ENCODE data around the gene PHF14.

The PHF14 gene

GRCh38 chr7:11208883-11209465 lies 235.3 kb downstream of the PHF14 start:
- H3K4me1 Mint-ChIP-seq: no peaks in the 10 kb centered on the region
- no peak overlapping the region for H3K4me3 Mint-ChIP-seq
- H3K27ac Mint-ChIP-seq: no peak overlapping the region
- no peaks in the 10 kb centered on the region for H3K36me3 Mint-ChIP-seq
- CTCF ChIA-PET: interaction anchor here (0.6 to 0.9 kb wide), 2 partner anchors 320 to 506 kb away, joined by 3 to 4 read pairs; no protein-coding TSS in a partner anchor
- no peaks in the 10 kb centered on the region for H3K27me3 Mint-ChIP-seq
- DNase-seq: no peak
- H3K9me3 Mint-ChIP-seq: no peaks in the 10 kb centered on the region

- Mint-ChIP-seq H3K27me3 (no peaks in the 10 kb centered on the region), H3K27ac (no peak overlapping the region), H3K4me3 (no peak overlapping the region), H3K9me3 (no peaks in the 10 kb centered on the region), H3K4me1 (no peaks in the 10 kb centered on the region), H3K36me3 (no peaks in the 10 kb centered on the region)
- CTCF ChIA-PET: no interaction called here
- no peak for DNase-seq
Observed at GRCh38 chr7:11210374-11210773, 236.7 kb downstream of the PHF14 start.

GRCh38 chr7:11212080-11212711 lies 238.5 kb downstream of the PHF14 start:
- H3K27me3 Mint-ChIP-seq: no peaks in the 10 kb centered on the region
- no peaks in the 10 kb centered on the region for H3K36me3 Mint-ChIP-seq
- H3K4me1 Mint-ChIP-seq: no peaks in the 10 kb centered on the region

DNA sequence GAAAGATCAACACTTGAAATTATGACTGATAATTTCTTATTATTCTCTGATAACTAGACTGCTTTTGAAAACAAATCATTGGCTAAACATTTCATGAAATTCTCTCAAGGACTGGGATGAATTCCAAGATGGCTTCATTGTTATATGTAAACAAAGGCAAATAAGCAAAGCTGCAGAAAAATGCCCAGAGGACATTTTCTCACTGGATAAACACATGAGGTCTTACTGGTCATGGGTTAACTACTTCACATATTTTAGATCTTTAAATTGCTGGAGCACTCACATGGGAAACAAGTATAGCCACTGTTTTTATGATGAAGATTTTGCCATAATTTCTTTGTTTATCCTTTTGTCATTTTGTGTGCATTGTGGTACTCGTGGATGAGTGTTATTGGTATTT lies 239.1 kb downstream of the PHF14 start:
- DNase-seq: no peak
- no peaks in the 10 kb centered on the region for H3K27me3 Mint-ChIP-seq

More at GRCh38 chr7:11212080-11212711, 238.5 kb downstream of the PHF14 start:
- peak; percentile 62 for DNase-seq
- CTCF ChIA-PET: interaction anchor here (0.6 to 2.0 kb wide), 11 partner anchors 14 to 523 kb away, joined by 3 to 9 read pairs (median 5); a partner anchor contains a TSS
- H3K4me3 Mint-ChIP-seq: no peak overlapping the region
- no peak overlapping the region for H3K27ac Mint-ChIP-seq
- no peaks in the 10 kb centered on the region for H3K9me3 Mint-ChIP-seq

GRCh38 chr7:11213266-11213665 lies 239.6 kb downstream of the PHF14 start:
- H3K27me3 Mint-ChIP-seq: no peaks in the 10 kb centered on the region
- CTCF ChIA-PET: no interaction called here

More for the DNA sequence above, 239.1 kb downstream of the PHF14 start:
- Mint-ChIP-seq H3K4me3 (no peak overlapping the region), H3K4me1 (no peaks in the 10 kb centered on the region), H3K36me3 (no peaks in the 10 kb centered on the region), H3K27ac (no peak overlapping the region), H3K9me3 (no peaks in the 10 kb centered on the region)
- CTCF ChIA-PET: interaction anchor here (0.6 to 2.0 kb wide), 7 partner anchors 22 to 524 kb away, joined by 3 to 9 read pairs (median 5); a partner anchor contains a TSS

GRCh38 chr7:11216276-11216675 lies 242.6 kb downstream of the PHF14 start:
- Mint-ChIP-seq H3K4me1 (no peaks in the 10 kb centered on the region), H3K36me3 (no peaks in the 10 kb centered on the region), H3K4me3 (no peak overlapping the region), H3K9me3 (no peaks in the 10 kb centered on the region), H3K27ac (no peak overlapping the region), H3K27me3 (no peaks in the 10 kb centered on the region)
- no peak for DNase-seq
- CTCF ChIA-PET: no interaction called here

More at GRCh38 chr7:11213266-11213665, 239.6 kb downstream of the PHF14 start:
- no peak for DNase-seq
- H3K4me1 Mint-ChIP-seq: no peaks in the 10 kb centered on the region
- H3K36me3 Mint-ChIP-seq: no peaks in the 10 kb centered on the region
- H3K9me3 Mint-ChIP-seq: no peaks in the 10 kb centered on the region
- no peak overlapping the region for H3K4me3 Mint-ChIP-seq
- H3K27ac Mint-ChIP-seq: no peak overlapping the region

GRCh38 chr7:11217848-11218565 lies 244.3 kb downstream of the PHF14 start:
- CTCF ChIA-PET: no interaction called here
- Mint-ChIP-seq H3K4me3 (no peak overlapping the region), H3K27me3 (no peaks in the 10 kb centered on the region), H3K4me1 (no peaks in the 10 kb centered on the region), H3K9me3 (no peaks in the 10 kb centered on the region), H3K27ac (no peak overlapping the region), H3K36me3 (no peaks in the 10 kb centered on the region)
- DNase-seq: no peak
